Endothelial cell of umbilical vein (primary cell): ENCODE measurements around the gene HOXC12. TPM values are rescaled to one million over a fixed set of nuclear protein-coding genes. Genes with fewer than 3 reads are reported as not detected.
A peak's percentile ranks its signal among the peaks of the same experiment; 100 is the strongest.

Source experiments
- BruUV-seq: library from RNA; stranded (reverse); fragments of 400-500 nt; replicated peaks from 2 replicates; lab custom pipeline; 2021; lab: Mats Ljungman, UMichigan
- CTCF ChIA-PET: fragments of 300-600, 350-600 bp; sonication (Branson Sonifier 250); formaldehyde crosslinking; loops from one replicate; lab custom pipeline; 2021; ENCODE audit warnings: antibody characterized with exemption, inconsistent platforms; lab: Charles Lee
- POLR2A ChIA-PET: fragments of 300-600, 350-600 bp; sonication (Branson Sonifier 250); formaldehyde crosslinking; loops from one replicate; lab custom pipeline; 2021; ENCODE audit warnings: antibody characterized with exemption, inconsistent platforms; lab: Charles Lee
- DNase-seq: peaks from one replicate; pipeline ENCODE4 v3.0.0-alpha.2; 2011; ENCODE audit warnings: low read depth, low spot score
- FAIRE-seq: peaks from 2 replicates; lab custom pipeline; 2011; peaks lifted over from hg19 to GRCh38; lab: Jason Lieb, UNC
- H2AFZ ChIP-seq: 2 replicates; pipeline ENCODE4 v1.6.0; 2012; ENCODE audit warnings: low read depth, low read length, control low read depth, inconsistent platforms
- H3K27ac ChIP-seq: 2 replicates; pipeline ENCODE4 v1.5.1; 2011; ENCODE audit warnings: low read depth, mild to moderate bottlenecking, control low read depth, low read length, moderate library complexity; ENCODE audit not compliant: insufficient read depth
- H3K27me3 ChIP-seq, 2 experiments: 2 replicates each; pipeline versions ENCODE4 v1.6.0 to v1.6.1; 2011; ENCODE audit warnings: low read length in 2 of 2, mixed read lengths in 1 of 2; ENCODE audit not compliant: control insufficient read depth in 2 of 2, insufficient read depth in 2 of 2
- H3K36me3 ChIP-seq, 2 experiments: 2 replicates in 1 of 2; 3 replicates in 1 of 2; pipeline ENCODE4 v1.5.1; 2011; ENCODE audit warnings: low read length in 2 of 2, mild to moderate bottlenecking in 1 of 2, moderate library complexity in 1 of 2; ENCODE audit not compliant: control insufficient read depth in 2 of 2, insufficient read depth in 2 of 2; ENCODE audit errors: extremely low read depth in 1 of 2
- H3K4me1 ChIP-seq: 3 replicates; pipeline ENCODE4 v1.5.1; 2011; ENCODE audit warnings: mild to moderate bottlenecking, low read length; ENCODE audit not compliant: control insufficient read depth, insufficient read depth; ENCODE audit errors: extremely low read depth
- H3K4me2 ChIP-seq: 2 replicates; pipeline ENCODE4 v1.6.1; 2011; ENCODE audit warnings: low read length, control low read depth, mixed read lengths; ENCODE audit not compliant: insufficient read depth
- H3K4me3 ChIP-seq, 3 experiments: fragments of 200-600 bp in 1 of 3; sonication (generic), shearing (Covaris generic) in 1 of 3; replicated peaks in 1 of 3; 2 replicates each; pipeline ENCODE4 v1.5.1; 2011 to 2016; ENCODE audit warnings: control low read depth in 3 of 3, low read length in 3 of 3, mild to moderate bottlenecking in 2 of 3, inconsistent platforms in 1 of 3, low read depth in 1 of 3, moderate library complexity in 1 of 3; ENCODE audit not compliant: insufficient read depth in 1 of 3
- H3K79me2 ChIP-seq: 2 replicates; pipeline ENCODE4 v1.6.0; 2012; ENCODE audit warnings: low read length, inconsistent platforms; ENCODE audit not compliant: control insufficient read depth, insufficient read depth
- H3K9ac ChIP-seq: replicated peaks from 2 replicates; pipeline ENCODE3; 2011; ENCODE audit warnings: low read length, control low read depth; ENCODE audit not compliant: insufficient read depth; ENCODE audit errors: extremely low read depth
- H3K9me1 ChIP-seq: replicated peaks from 3 replicates; pipeline ENCODE4 v1.6.0; 2011; ENCODE audit warnings: mild to moderate bottlenecking, low read length; ENCODE audit not compliant: control insufficient read depth, insufficient read depth; ENCODE audit errors: extremely low read depth
- H3K9me3 ChIP-seq: replicated peaks from 2 replicates; pipeline ENCODE4 v1.5.1; 2012; ENCODE audit warnings: low read length, inconsistent platforms; ENCODE audit not compliant: control insufficient read depth, insufficient read depth
- H4K20me1 ChIP-seq: replicated peaks from 2 replicates; pipeline ENCODE3; 2011; ENCODE audit warnings: mild to moderate bottlenecking, low read length; ENCODE audit not compliant: control insufficient read depth, insufficient read depth; ENCODE audit errors: extremely low read depth
- EZH2 ChIP-seq: IDR thresholded peaks from 2 replicates; pipeline ENCODE4 v1.6.1; 2012; ENCODE audit warnings: borderline replicate concordance, low read depth, mild to moderate bottlenecking, moderate library complexity, low read length, inconsistent platforms; ENCODE audit not compliant: severe bottlenecking
- GATA2 ChIP-seq: IDR thresholded peaks from 2 replicates; pipeline ENCODE4 v1.7.0; 2011; ENCODE audit warnings: low read depth, mild to moderate bottlenecking, moderate library complexity, mixed read lengths, low read length; ENCODE audit not compliant: insufficient read length, insufficient read depth
- POLR2A ChIP-seq: IDR thresholded peaks from 2 replicates; pipeline ENCODE4 v1.6.1; 2012; ENCODE audit warnings: low read depth, mild to moderate bottlenecking, control low read depth, low read length
- POLR2AphosphoS5 ChIP-seq: IDR thresholded peaks from 2 replicates; pipeline ENCODE4 v1.6.1; 2012; ENCODE audit warnings: low read depth, mild to moderate bottlenecking, control low read depth, low read length, moderate library complexity; ENCODE audit not compliant: insufficient read depth
- dilution Hi-C: fragments of 300-500 bp; cut with MboI; formaldehyde crosslinking; loops from one replicate; pipeline ENCODE4 v1.15.0; 2019; ENCODE audit warnings: low sequenced_read_pairs; ENCODE audit not compliant: extremely low pct_ligation_motif_present
- intact Hi-C: fragments of 100-400 bp; cut with micrococcal nuclease; formaldehyde crosslinking; loops from one replicate; pipeline ENCODE4 v1.10.0; 2022
- polyA plus RNA-seq, 4 experiments: library from polyadenylated mRNA; depleted of rRNA in 3 of 4; stranded (reverse) in 3 of 4; unstranded in 1 of 4; fragments of >200 nt; gene quantifications; 2 replicates each; pipeline versions ENCODE4 v1.2.1 to v1.2.3, GENCODE V29; 2011 to 2012; ENCODE audit warnings: missing spikeins in 1 of 4
- total RNA-seq: library from RNA; stranded (reverse); gene quantifications from 2 replicates; pipeline ENCODE4 v1.2.3, GENCODE V29; 2021

Gene HOXC12
- total and polyA plus RNA-seq, 2 donors (not counting 3 experiments of a cell fraction or from before 2014, with no cell fraction given): not detected

GRCh38 chr12:53981634-53982565 lies 27.2 kb downstream of the HOXC12 start:
- CTCF ChIA-PET: interaction anchor here (1.5 kb wide), 1 partner anchor 9 kb away, joined by 3 read pairs; no protein-coding TSS in a partner anchor
- DNase-seq (no peak), FAIRE-seq (no peak)
- Histone ChIP-seq H3K9me1 (no peaks in the 10 kb centered on the region), H3K4me2 (no peak overlapping the region), H3K36me3 (no peaks in the 10 kb centered on the region), H3K9me3 (no peaks in the 10 kb centered on the region), H3K4me1 (no peaks in the 10 kb centered on the region), H3K9ac (no peak overlapping the region), H3K27ac (no peak overlapping the region), H3K27me3 (peaks cover 86 to 91% of the 10 kb centered on the region in 2 experiments), H2AFZ (no peak overlapping the region), H3K4me3 (no peak overlapping the region), H4K20me1 (no peaks in the 10 kb centered on the region), H3K79me2 (no peaks in the 10 kb centered on the region)
- TF ChIP-seq POLR2A: no peak
- no peak for TF ChIP-seq GATA2
- no peak for TF ChIP-seq POLR2AphosphoS5
- peak; percentile 75 for TF ChIP-seq EZH2
- POLR2A ChIA-PET: no interaction called here
- dilution Hi-C loops (no loop called here), intact Hi-C loops (no loop called here)
- no TSS peak for BruUV-seq
